Femur (tissue), 1 donor: ENCODE data around the gene HYLS1.

Experiments used
- DNase-seq: peaks from one replicate; pipeline ENCODE4 v3.0.0-alpha.2; 2017

HYLS1 gene

GRCh38 chr11:125935056-125935455, 47.6 kb downstream of the HYLS1 start:
- DNase-seq: no peak

GRCh38 chr11:125935618-125936199, 48.2 kb downstream of the HYLS1 start:
- DNase-seq: peak; percentile 82

GRCh38 chr11:125938418-125938817, 51.0 kb downstream of the HYLS1 start:
- no peak for DNase-seq

- peak; percentile 85 for DNase-seq
These were observed 51.6 kb downstream of the HYLS1 start for GRCh38 chr11:125939081-125939521.

GRCh38 chr11:125940145-125940544, 52.7 kb downstream of the HYLS1 start:
- DNase-seq: no peak

- no peak for DNase-seq
These were observed 53.8 kb downstream of the HYLS1 start for GRCh38 chr11:125941267-125941618.

GRCh38 chr11:125941619-125942611, 54.4 kb downstream of the HYLS1 start:
- DNase-seq: peak; percentile 66

GRCh38 chr11:125942771-125943428, 55.4 kb downstream of the HYLS1 start:
- no peak for DNase-seq

GRCh38 chr11:125943661-125944349, 56.3 kb downstream of the HYLS1 start:
- DNase-seq: no peak

- DNase-seq: no peak
These were observed 57.0 kb downstream of the HYLS1 start for GRCh38 chr11:125944350-125945010.

GRCh38 chr11:125945011-125945796, 57.7 kb downstream of the HYLS1 start:
- DNase-seq: no peak

- no peak for DNase-seq
These were observed 58.5 kb downstream of the HYLS1 start, which contains the start of gene VSIG10L2 for GRCh38 chr11:125945797-125946520. VSIG10L2 (plus strand) TSS chr11:125946044; CDS start chr11:125946056, 12 bp downstream.

GRCh38 chr11:125946712-125947418, 59.4 kb downstream of the HYLS1 start:
- DNase-seq: no peak

- DNase-seq: no peak
These were observed 60.2 kb downstream of the HYLS1 start for GRCh38 chr11:125947419-125948277.

- DNase-seq: no peak
These were observed 61.0 kb downstream of the HYLS1 start for GRCh38 chr11:125948278-125949051.

GRCh38 chr11:125949271-125950177, 62.1 kb downstream of the HYLS1 start:
- DNase-seq: no peak

- no peak for DNase-seq
These were observed 62.7 kb downstream of the HYLS1 start for GRCh38 chr11:125950178-125950490.
